Sigmoid colon (tissue), 7 donors: ENCODE results near the gene AMBP. TPM values are rescaled to one million over a fixed set of nuclear protein-coding genes. Genes with fewer than 3 reads are reported as not detected.

Experiments
- DNase-seq: peaks from one replicate; pipeline ENCODE4 v3.0.0-alpha.2; 2019
- H3K27ac ChIP-seq, 4 donors: fragments of 200-600 bp; sonication (generic); one replicate each; pipeline ENCODE4 v1.5.1; 2016 to 2019; ENCODE audit warnings: mild to moderate bottlenecking in 1 of 4
- H3K27me3 ChIP-seq, 3 donors: fragments of 200-600 bp; sonication (generic); one replicate each; pipeline ENCODE4 v1.5.1; 2019; ENCODE audit warnings: mild to moderate bottlenecking in 1 of 3
- H3K36me3 ChIP-seq, 4 donors: fragments of 200-600 bp; sonication (generic); one replicate each; pipeline ENCODE4 v1.5.1; 2016 to 2019
- H3K4me1 ChIP-seq, 4 donors: fragments of 200-600 bp; sonication (generic); one replicate each; pipeline ENCODE4 v1.5.1; 2017 to 2019
- H3K4me3 ChIP-seq, 4 donors: fragments of 200-600 bp; sonication (generic); one replicate each; pipeline ENCODE4 v1.5.1; 2017 to 2019; ENCODE audit warnings: mild to moderate bottlenecking in 2 of 4, moderate library complexity in 1 of 4
- H3K9me3 ChIP-seq, 4 donors: fragments of 200-600 bp in 3 of 4; sonication (generic) in 3 of 4; one replicate each; pipeline versions ENCODE4 v1.5.1 to v1.6.1; 2013 to 2019
- EP300 ChIP-seq, 4 donors: sonication (generic); formaldehyde crosslinking; IDR thresholded peaks; one replicate each; pipeline ENCODE4 v1.6.1; 2017; ENCODE audit warnings: antibody characterized with exemption in 4 of 4
- POLR2A ChIP-seq, 2 donors: fragments of 450-650 bp; IDR thresholded peaks; one replicate each; pipeline ENCODE4 v1.6.1; 2016; ENCODE audit warnings: antibody characterized with exemption in 2 of 2, mild to moderate bottlenecking in 2 of 2, moderate library complexity in 2 of 2
- POLR2AphosphoS5 ChIP-seq, 4 donors: sonication (generic); formaldehyde crosslinking; IDR thresholded peaks; one replicate each; pipeline ENCODE4 v1.6.1; 2017; ENCODE audit warnings: antibody characterized with exemption in 4 of 4
- WGBS, 2 donors: extraction: QIAGEN DNeasy Blood & Tissue Kit; methylation state at CpG; one replicate each; pipeline ENCODE4 v1.1.7; 2013; 5-methylcytosine and 5-hydroxymethylcytosine counted together
- intact Hi-C: fragments of 100-400 bp; cut with DNase I; formaldehyde crosslinking; loops from one replicate; pipeline ENCODE4 v1.15.1; 2023
- polyA plus RNA-seq, 3 donors: library from polyadenylated mRNA; stranded (reverse); fragments of 200-250 nt; gene quantifications; one replicate each; pipeline ENCODE4 v1.2.3, GENCODE V29; 2013
- total RNA-seq, 4 donors: library from RNA; depleted of rRNA; stranded (reverse); fragments of >200 nt; gene quantifications; one replicate each; pipeline ENCODE4 v1.1.0, GENCODE V29; 2016
- TF ChIP-seq, protein P1 (sequence below), 4 experiments: fragments of 450-650 bp in 3 of 4; fragments of 200-600 bp in 1 of 4; IDR thresholded peaks; one replicate each; pipeline ENCODE4 v1.5.1; 2016 to 2019; ENCODE audit warnings: antibody characterized with exemption in 4 of 4, mild to moderate bottlenecking in 3 of 4, moderate library complexity in 2 of 4
- donor health status: healthy with polysubstance abuse.
- donor health status: Bipolar disorder and iron deficiency.
- donor health status: healthy.

AMBP gene
- total and polyA plus RNA-seq, 7 donors = 0.66 TPM; not detected in 6

DNA sequence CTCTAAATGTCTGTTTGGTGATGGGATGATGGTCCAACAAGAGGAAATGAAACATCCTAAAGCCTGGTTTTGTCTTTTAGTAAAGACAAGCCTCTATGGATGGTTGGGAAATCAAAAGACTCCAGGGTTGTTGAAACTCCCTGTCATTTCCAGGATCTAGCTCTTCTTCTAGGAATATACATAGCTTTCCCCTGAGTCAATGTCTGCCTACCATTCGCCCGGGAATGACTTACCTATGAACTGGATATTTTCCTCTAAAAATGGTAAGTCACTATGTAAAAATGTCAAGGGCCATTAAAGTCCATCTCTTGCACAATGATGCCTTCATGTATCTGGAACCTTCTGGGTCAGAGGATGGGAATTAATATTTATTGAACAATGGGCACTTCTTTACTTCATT is 32.1 kb upstream of the AMBP start:
- Histone ChIP-seq H3K27me3 (no peaks in the 10 kb centered on the region), H3K9me3 (no peaks in the 10 kb centered on the region), H3K36me3 (no peaks in the 10 kb centered on the region), H3K4me3 (no peak overlapping the region), H3K27ac (no peak overlapping the region), H3K4me1 (peaks cover 0 to 13% (median 7%) of the 10 kb centered on the region in 4 donors)
- TF ChIP-seq, protein P1, sequence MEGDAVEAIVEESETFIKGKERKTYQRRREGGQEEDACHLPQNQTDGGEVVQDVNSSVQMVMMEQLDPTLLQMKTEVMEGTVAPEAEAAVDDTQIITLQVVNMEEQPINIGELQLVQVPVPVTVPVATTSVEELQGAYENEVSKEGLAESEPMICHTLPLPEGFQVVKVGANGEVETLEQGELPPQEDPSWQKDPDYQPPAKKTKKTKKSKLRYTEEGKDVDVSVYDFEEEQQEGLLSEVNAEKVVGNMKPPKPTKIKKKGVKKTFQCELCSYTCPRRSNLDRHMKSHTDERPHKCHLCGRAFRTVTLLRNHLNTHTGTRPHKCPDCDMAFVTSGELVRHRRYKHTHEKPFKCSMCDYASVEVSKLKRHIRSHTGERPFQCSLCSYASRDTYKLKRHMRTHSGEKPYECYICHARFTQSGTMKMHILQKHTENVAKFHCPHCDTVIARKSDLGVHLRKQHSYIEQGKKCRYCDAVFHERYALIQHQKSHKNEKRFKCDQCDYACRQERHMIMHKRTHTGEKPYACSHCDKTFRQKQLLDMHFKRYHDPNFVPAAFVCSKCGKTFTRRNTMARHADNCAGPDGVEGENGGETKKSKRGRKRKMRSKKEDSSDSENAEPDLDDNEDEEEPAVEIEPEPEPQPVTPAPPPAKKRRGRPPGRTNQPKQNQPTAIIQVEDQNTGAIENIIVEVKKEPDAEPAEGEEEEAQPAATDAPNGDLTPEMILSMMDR (IDR thresholded peaks at IDR 0.05) = no peak
- no peak for TF ChIP-seq POLR2AphosphoS5 (IDR thresholded peaks at IDR 0.05)
- no peak for TF ChIP-seq EP300 (IDR thresholded peaks at IDR 0.05)
- no peak for TF ChIP-seq POLR2A (IDR thresholded peaks at IDR 0.05)
- WGBS, 2 donors = 89 to 93% methylated on average over 2 of the region's 2 CpGs
- no peak for DNase-seq
- intact Hi-C loops = no loop called here

DNA sequence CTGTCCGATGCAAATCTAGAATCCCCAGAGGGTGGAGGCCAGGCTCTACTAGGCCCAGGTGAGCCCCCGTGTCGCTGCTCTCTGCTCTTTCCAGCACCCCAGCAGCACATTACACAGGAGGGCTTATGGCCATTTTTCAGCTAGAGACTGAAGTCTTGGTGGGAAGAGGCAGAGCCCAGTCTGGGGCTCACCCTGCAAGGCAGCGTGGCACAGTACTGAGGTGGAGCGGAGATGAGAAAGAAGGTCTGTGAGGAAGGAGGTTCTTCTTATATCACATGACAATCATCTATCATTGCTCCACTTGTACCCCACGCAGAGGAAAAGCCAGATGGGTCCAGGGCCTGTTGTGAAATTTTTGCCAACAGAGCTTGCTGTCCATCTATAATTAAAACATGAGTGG is 31.0 kb upstream of the AMBP start:
- Histone ChIP-seq H3K4me3 (no peak overlapping the region), H3K27ac (no peak overlapping the region), H3K4me1 (peaks cover 0 to 13% (median 7%) of the 10 kb centered on the region in 4 donors), H3K27me3 (no peaks in the 10 kb centered on the region), H3K9me3 (no peaks in the 10 kb centered on the region), H3K36me3 (no peaks in the 10 kb centered on the region)
- WGBS, 2 donors = 91 to 94% methylated on average over 6 of the region's 6 CpGs
- TF ChIP-seq POLR2A (IDR thresholded peaks at IDR 0.05) = no peak
- TF ChIP-seq, protein P1 (IDR thresholded peaks at IDR 0.05) = no peak
- no peak for TF ChIP-seq POLR2AphosphoS5 (IDR thresholded peaks at IDR 0.05)
- TF ChIP-seq EP300 (IDR thresholded peaks at IDR 0.05) = no peak
- intact Hi-C loops = loop anchor here (5.0 to 10.0 kb wide), 2 partner anchors 46 to 163 kb away; partner anchors contain the start of gene COL27A1
- no peak for DNase-seq

DNA sequence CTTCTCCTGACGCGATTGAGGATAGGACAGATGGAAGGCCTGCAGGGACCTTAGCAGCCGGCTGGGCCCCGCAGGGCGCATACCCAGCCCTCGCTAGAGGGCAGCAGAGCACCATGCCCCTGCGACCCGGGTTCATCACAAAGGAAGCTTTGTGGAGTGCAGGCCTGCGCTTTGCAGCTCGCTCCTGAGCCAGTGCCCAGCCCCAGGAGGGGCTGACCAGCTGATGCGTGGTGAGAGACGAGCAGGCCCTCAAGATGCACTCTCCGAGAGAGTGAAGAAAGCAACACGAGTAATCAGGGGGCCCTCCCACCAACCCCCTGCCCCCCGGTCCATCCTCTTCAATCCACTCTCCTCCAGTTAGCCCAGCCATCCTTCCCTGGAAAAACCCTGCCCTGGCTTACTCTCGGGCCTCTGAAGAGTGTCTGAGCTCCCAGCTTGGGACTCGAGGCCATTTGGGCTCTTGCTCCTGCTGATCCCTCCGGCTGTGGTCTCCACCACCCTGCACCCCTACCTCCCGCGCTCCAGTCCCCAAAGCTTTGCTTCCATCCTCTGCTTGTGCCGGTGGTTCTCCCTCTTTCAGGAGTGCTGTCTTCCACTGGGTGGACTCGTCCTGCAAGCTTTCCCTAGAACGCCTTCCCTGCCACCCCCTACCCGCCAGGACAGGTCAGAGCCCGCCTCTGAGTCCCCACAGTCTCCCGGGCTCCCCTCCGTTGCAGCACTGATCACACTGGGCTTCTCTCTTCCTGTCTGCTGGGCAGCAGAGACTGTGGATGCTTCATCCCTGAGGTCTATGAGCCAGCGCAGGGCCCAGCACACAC is 30.1 kb upstream of the AMBP start:
- Histone ChIP-seq H3K27me3 (no peaks in the 10 kb centered on the region), H3K27ac (no peak overlapping the region), H3K36me3 (no peaks in the 10 kb centered on the region), H3K9me3 (no peaks in the 10 kb centered on the region), H3K4me3 (no peak overlapping the region), H3K4me1 (peaks cover 0 to 7% (median 3%) of the 10 kb centered on the region in 4 donors)
- intact Hi-C loops = loop anchor here (1.0 to 10.0 kb wide), 3 partner anchors 47 to 182 kb away; partner anchors contain the start of gene COL27A1
- 43 to 48% methylated on average over 28 of the region's 28 CpGs for WGBS, 2 donors
- DNase-seq = peak; percentile 86
- TF ChIP-seq, protein P1 (IDR thresholded peaks at IDR 0.05) = peak; percentile 73 to 91 (median 80)
- TF ChIP-seq EP300 (IDR thresholded peaks at IDR 0.05) (no peak), POLR2A (IDR thresholded peaks at IDR 0.05) (no peak), POLR2AphosphoS5 (IDR thresholded peaks at IDR 0.05) (no peak)

DNA sequence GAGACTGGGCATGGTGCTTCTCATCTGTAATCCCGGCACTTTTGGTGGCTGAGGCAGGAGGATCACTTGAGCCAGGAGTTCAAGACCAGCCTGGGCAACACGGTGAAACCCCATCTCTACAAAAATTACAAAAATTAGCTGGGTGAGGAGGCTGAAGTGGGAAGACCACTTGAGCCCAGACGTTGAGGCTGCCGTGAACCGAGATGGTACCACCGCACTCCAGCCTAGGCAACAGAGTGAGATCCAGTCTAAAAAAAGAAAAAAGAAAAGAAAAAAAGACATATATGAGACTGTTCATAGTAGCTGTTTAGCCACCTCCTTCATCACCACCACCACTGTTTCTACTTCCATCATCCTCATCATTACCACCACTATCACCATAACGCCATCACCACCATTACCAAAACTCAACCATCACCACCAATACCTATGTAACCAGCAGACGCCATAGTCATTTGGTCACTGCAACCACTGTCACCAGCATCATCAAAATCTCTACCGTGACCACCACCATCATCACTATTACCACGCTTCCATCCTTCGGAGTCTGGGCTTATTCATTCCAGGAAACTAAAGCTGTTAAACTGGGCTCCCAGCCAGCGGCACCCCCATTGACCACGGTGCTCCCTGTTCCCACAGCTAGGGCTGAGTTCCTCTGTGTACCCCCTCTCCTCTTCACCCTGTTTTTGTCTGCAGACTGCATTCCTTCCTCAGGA is 29.3 kb upstream of the AMBP start:
- Histone ChIP-seq H3K36me3 (no peaks in the 10 kb centered on the region), H3K4me3 (no peak overlapping the region), H3K4me1 (no peaks in the 10 kb centered on the region), H3K27ac (no peak overlapping the region), H3K27me3 (no peaks in the 10 kb centered on the region), H3K9me3 (no peaks in the 10 kb centered on the region)
- WGBS, 2 donors = 60 to 71% methylated on average over 13 of the region's 13 CpGs
- intact Hi-C loops = loop anchor here (1.0 to 10.0 kb wide), 3 partner anchors 47 to 183 kb away; partner anchors contain the start of gene COL27A1
- DNase-seq = no peak
- TF ChIP-seq POLR2AphosphoS5 (IDR thresholded peaks at IDR 0.05) = no peak
- TF ChIP-seq, protein P1 (IDR thresholded peaks at IDR 0.05) = no peak
- TF ChIP-seq POLR2A (IDR thresholded peaks at IDR 0.05) = no peak
- no peak for TF ChIP-seq EP300 (IDR thresholded peaks at IDR 0.05)
